Body of pancreas (tissue), 4 donors: ENCODE results near the gene MAP2. TPM values are rescaled to one million over a fixed set of nuclear protein-coding genes. Genes with fewer than 3 reads are reported as not detected.

ENCODE experiments used
- ATAC-seq: fragments of 150-250 bp; one replicate; pipeline ENCODE4 v1.9.1; 2016
- DNase-seq, 4 donors: peaks; one replicate each; pipeline ENCODE4 v3.0.0-alpha.2; 2019
- H3K27ac ChIP-seq, 4 donors: fragments of 200-600 bp; sonication (generic); 1 replicate in 3 of 4; 2 replicates in 1 of 4; pipeline versions ENCODE4 v1.5.1 to v1.6.1; 2016 to 2019; ENCODE audit warnings: mild to moderate bottlenecking in 1 of 4, mixed read lengths in 1 of 4, moderate library complexity in 1 of 4
- H3K27me3 ChIP-seq, 2 donors: fragments of 200-600 bp; sonication (generic); one replicate each; pipeline ENCODE4 v1.6.0; 2016; ENCODE audit warnings: mild to moderate bottlenecking in 1 of 2
- H3K36me3 ChIP-seq, 2 donors: fragments of 200-600 bp; sonication (generic); replicated peaks in 1 of 2; 2 replicates each; pipeline ENCODE4 v1.5.1; 2016; ENCODE audit warnings: low read depth in 2 of 2; ENCODE audit not compliant: insufficient read depth in 1 of 2
- H3K4me1 ChIP-seq: fragments of 200-600 bp; sonication (generic); one replicate; pipeline ENCODE4 v1.6.0; 2016
- H3K4me3 ChIP-seq, 2 donors: fragments of 200-600 bp; sonication (generic); 1 replicate in 1 of 2; 2 replicates in 1 of 2; pipeline ENCODE4 v1.5.1; 2016 to 2019
- H3K9me3 ChIP-seq, 3 donors: fragments of 200-600 bp; sonication (generic); 1 replicate in 2 of 3; 2 replicates in 1 of 3; pipeline ENCODE4 v1.5.1; 2016
- CTCF ChIP-seq, 7 experiments: fragments of 450-650 bp in 4 of 7; fragments of 200-600 bp in 3 of 7; sonication (generic) in 3 of 7; IDR thresholded peaks; one replicate each; pipeline ENCODE4 v1.5.1; 2016 to 2019; ENCODE audit warnings: antibody characterized with exemption in 7 of 7
- POLR2A ChIP-seq, 3 donors: fragments of 450-650 bp; IDR thresholded peaks; one replicate each; pipeline ENCODE4 v1.6.1; 2016; ENCODE audit warnings: antibody characterized with exemption in 3 of 3, mild to moderate bottlenecking in 2 of 3
- WGBS, 2 donors: methylation state at CpG; one replicate each; pipeline ENCODE4 v1.1.5; 2017; 5-methylcytosine and 5-hydroxymethylcytosine counted together
- intact Hi-C: fragments of 100-400 bp; cut with DNase I; formaldehyde crosslinking; loops from one replicate; pipeline ENCODE4 v1.15.1; 2023
- total RNA-seq, 2 donors: library from RNA; depleted of rRNA; stranded (reverse); fragments of >200 nt; gene quantifications; one replicate each; pipeline ENCODE4 v1.1.0, GENCODE V29; 2016

The MAP2 gene
- total RNA-seq, 2 donors from 2014 or later = 14.2 to 32.9 TPM

- peak overlapping the region in 3 of 4 donors; percentile 10 to 72 (median 27) for H3K27ac ChIP-seq
- WGBS, 2 donors = 23 to 34% methylated on average over 1 of the region's 1 CpG
- ATAC-seq (peak; percentile 62), DNase-seq (no peak)
- no peaks in the 10 kb centered on the region for H3K27me3 ChIP-seq
- no peak for TF ChIP-seq CTCF (IDR thresholded peaks at IDR 0.05)
- no peak for TF ChIP-seq POLR2A (IDR thresholded peaks at IDR 0.05)
- peaks cover 14% of the 10 kb centered on the region for H3K4me1 ChIP-seq
- H3K9me3 ChIP-seq = no peaks in the 10 kb centered on the region
- H3K4me3 ChIP-seq = no peak overlapping the region
- intact Hi-C loops = no loop called here
- no peaks in the 10 kb centered on the region for H3K36me3 ChIP-seq
These were observed 102.7 kb downstream of the MAP2 start for GRCh38 chr2:209526561-209526960.

GRCh38 chr2:209529579-209529978 lies 105.7 kb downstream of the MAP2 start:
- H3K27me3 ChIP-seq = no peaks in the 10 kb centered on the region
- TF ChIP-seq CTCF (IDR thresholded peaks at IDR 0.05) = no peak
- TF ChIP-seq POLR2A (IDR thresholded peaks at IDR 0.05) = no peak
- H3K36me3 ChIP-seq = no peaks in the 10 kb centered on the region
- 83 to 92% methylated on average over 3 of the region's 3 CpGs for WGBS, 2 donors
- H3K4me3 ChIP-seq = no peak overlapping the region
- DNase-seq (no peak), ATAC-seq (no peak)
- intact Hi-C loops = no loop called here
- no peaks in the 10 kb centered on the region for H3K9me3 ChIP-seq
- H3K4me1 ChIP-seq = peaks cover 14% of the 10 kb centered on the region
- H3K27ac ChIP-seq = no peak overlapping the region

GRCh38 chr2:209532321-209532720 lies 108.5 kb downstream of the MAP2 start:
- H3K4me1 ChIP-seq = no peaks in the 10 kb centered on the region
- intact Hi-C loops = no loop called here
- WGBS, 2 donors = 86 to 97% methylated on average over 2 of the region's 2 CpGs
- DNase-seq (no peak), ATAC-seq (no peak)
- no peak overlapping the region for H3K27ac ChIP-seq
- no peaks in the 10 kb centered on the region for H3K27me3 ChIP-seq
- TF ChIP-seq CTCF (IDR thresholded peaks at IDR 0.05) (no peak), POLR2A (IDR thresholded peaks at IDR 0.05) (no peak)
- no peaks in the 10 kb centered on the region for H3K36me3 ChIP-seq
- H3K9me3 ChIP-seq = no peaks in the 10 kb centered on the region
- no peak overlapping the region for H3K4me3 ChIP-seq

GRCh38 chr2:209533391-209533790 lies 109.5 kb downstream of the MAP2 start:
- H3K9me3 ChIP-seq = no peaks in the 10 kb centered on the region
- no peak overlapping the region for H3K27ac ChIP-seq
- DNase-seq (no peak), ATAC-seq (no peak)
- TF ChIP-seq CTCF (IDR thresholded peaks at IDR 0.05) (no peak), POLR2A (IDR thresholded peaks at IDR 0.05) (no peak)
- intact Hi-C loops = no loop called here
- 84 to 85% methylated on average over 3 of the region's 3 CpGs for WGBS, 2 donors
- no peak overlapping the region for H3K4me3 ChIP-seq
- H3K4me1 ChIP-seq = no peaks in the 10 kb centered on the region
- no peaks in the 10 kb centered on the region for H3K27me3 ChIP-seq
- no peaks in the 10 kb centered on the region for H3K36me3 ChIP-seq

GRCh38 chr2:209534228-209534627 lies 110.4 kb downstream of the MAP2 start:
- H3K4me3 ChIP-seq = no peak overlapping the region
- H3K9me3 ChIP-seq = no peaks in the 10 kb centered on the region
- no peaks in the 10 kb centered on the region for H3K27me3 ChIP-seq
- H3K4me1 ChIP-seq = no peaks in the 10 kb centered on the region
- H3K27ac ChIP-seq = no peak overlapping the region
- DNase-seq = no peak
- H3K36me3 ChIP-seq = no peaks in the 10 kb centered on the region
- 89 to 93% methylated on average over 2 of the region's 2 CpGs for WGBS, 2 donors
- no peak for ATAC-seq
- TF ChIP-seq POLR2A (IDR thresholded peaks at IDR 0.05) (no peak), CTCF (IDR thresholded peaks at IDR 0.05) (no peak)
- intact Hi-C loops = no loop called here
